Measurements from ENCODE around the gene CAMSAP2.

Gene CAMSAP2

GRCh38 chr1:200849430-200849829 is 110.7 kb downstream of the CAMSAP2 start:
- no peak for DNase-seq

DNA sequence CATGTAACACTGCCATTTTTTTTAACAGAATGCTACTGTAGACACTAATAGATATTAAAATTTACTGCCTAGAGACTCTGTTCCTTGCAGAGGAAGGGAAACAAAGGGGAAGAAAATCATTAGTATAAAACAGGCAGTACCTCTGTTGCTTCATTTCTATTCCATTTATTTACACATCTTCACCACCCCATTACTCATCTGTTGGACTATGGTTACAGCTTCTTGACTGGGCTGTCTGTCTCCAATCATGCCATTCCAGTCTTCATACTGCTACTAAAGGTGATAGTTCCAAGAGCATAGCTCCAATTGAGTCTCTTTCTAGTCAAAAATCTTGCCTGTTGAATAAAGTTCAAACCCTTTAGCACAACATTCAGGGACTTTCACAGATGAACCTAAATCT is 111.9 kb downstream of the CAMSAP2 start:
- DNase-seq, result no peak

- no peak for DNase-seq
Measured at GRCh38 chr1:200856716-200857357, 118.1 kb downstream of the CAMSAP2 start.

DNA sequence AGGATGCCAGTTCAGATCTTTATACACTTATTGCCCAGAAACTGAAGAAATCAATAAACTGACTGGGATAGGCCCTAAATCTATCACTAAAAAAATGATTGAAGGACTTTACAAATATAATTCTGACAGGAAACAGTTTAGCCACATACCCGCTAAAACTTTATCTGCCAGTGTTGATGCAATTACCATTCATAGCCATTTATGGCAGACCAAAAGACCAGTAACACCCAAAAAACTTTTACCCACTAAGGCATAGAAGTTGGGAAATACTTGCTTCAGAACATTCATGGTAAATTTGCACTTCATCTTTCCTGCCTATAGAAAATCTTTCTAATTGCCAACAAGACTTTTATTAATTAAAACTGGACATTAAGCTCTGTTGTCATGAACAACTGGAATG is 119.1 kb downstream of the CAMSAP2 start:
- DNase-seq, result no peak

GRCh38 chr1:200861937-200862647 is 123.4 kb downstream of the CAMSAP2 start:
- DNase-seq, result no peak

GRCh38 chr1:200862713-200863415 is 124.2 kb downstream of the CAMSAP2 start:
- DNase-seq, result no peak

- no peak for DNase-seq
Measured at GRCh38 chr1:200866116-200866515, 127.4 kb downstream of the CAMSAP2 start.

- DNase-seq, result peak; percentile 65 to 72
Measured at GRCh38 chr1:200866521-200866920, 127.8 kb downstream of the CAMSAP2 start.

GRCh38 chr1:200867018-200867811 is 128.5 kb downstream of the CAMSAP2 start:
- no peak for DNase-seq

- DNase-seq, result no peak
Measured at GRCh38 chr1:200869376-200869752, 130.7 kb downstream of the CAMSAP2 start.

GRCh38 chr1:200869753-200870391 is 131.2 kb downstream of the CAMSAP2 start:
- DNase-seq, result peak; percentile 50 to 66

DNA sequence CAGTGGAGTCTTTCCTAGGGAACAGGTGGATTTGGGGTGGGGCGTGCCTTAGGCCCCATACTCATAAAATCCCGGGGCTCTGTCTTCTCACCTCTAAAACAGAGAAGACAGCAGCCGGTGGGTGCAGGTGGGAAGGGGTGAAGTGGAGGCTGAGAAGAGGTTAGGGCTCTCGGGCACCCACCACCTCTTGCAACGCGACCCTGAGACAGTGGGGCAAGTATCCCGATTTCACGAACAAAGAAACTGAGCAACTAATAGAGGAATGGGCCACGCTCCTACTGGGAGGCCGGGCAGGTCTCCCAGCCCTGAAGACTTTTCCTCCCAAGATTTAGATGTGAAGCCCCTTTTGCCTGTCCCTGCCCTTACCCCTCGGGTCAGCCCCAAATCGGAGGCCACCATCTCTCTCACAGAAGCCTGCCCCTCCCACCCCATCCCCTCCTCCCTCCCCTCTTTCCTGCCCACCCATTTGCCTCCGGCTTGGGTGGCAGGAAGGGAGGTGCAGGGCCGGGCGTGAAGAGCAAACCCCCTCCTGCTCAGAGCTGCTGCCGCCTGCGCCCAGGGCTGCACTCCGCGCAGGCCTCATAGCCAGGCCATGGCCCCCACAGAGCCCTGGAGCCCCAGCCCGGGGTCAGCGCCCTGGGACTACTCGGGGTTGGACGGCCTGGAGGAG is 133.9 kb downstream of the CAMSAP2 start, which contains the start of gene GPR25:
Gene GPR25 (plus strand): TSS at position 536 of the 670 bp plus-strand sequence. CDS start 57 bp downstream, at position 593.
- no peak for DNase-seq

DNA sequence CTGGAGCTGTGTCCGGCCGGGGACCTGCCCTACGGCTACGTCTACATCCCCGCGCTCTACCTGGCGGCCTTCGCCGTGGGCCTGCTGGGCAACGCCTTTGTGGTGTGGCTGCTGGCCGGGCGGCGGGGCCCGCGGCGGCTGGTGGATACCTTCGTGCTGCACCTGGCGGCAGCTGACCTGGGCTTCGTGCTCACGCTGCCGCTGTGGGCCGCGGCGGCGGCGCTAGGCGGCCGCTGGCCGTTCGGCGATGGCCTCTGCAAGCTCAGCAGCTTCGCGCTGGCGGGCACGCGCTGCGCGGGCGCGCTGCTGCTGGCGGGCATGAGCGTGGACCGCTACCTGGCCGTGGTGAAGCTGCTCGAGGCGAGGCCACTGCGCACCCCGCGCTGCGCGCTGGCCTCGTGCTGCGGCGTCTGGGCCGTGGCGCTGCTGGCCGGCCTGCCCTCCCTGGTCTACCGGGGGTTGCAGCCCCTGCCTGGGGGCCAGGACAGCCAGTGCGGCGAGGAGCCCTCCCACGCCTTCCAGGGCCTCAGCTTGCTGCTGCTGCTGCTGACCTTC is 134.5 kb downstream of the CAMSAP2 start:
- no peak for DNase-seq

GRCh38 chr1:200873671-200874397 is 135.1 kb downstream of the CAMSAP2 start:
- no peak for DNase-seq

DNA sequence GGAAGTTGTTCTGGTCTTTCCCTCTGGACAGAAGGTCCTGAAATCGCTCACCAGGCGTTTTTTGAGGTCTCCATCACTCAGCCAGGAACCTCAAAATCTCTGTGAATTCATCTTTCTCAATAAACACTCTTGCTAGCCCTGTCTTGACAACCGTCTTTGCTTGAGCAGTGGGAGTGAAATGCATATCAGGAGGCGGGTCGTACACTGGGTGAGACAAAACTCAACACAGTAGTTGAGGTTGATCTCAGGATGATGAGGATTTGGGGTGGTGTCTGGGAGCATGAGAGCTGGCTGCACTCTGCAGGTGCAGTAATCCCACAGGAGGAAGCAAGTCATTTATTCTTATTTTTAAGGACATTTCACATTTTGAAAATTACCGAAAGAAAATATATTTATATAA is 136.0 kb downstream of the CAMSAP2 start:
- DNase-seq, result peak in 1 of 2 experiments; percentile 10

GRCh38 chr1:200875416-200875815 is 136.7 kb downstream of the CAMSAP2 start:
- peak in 1 of 2 experiments; percentile 3 for DNase-seq

- no peak for DNase-seq
Measured at GRCh38 chr1:200877010-200877409, 138.3 kb downstream of the CAMSAP2 start.

DNA sequence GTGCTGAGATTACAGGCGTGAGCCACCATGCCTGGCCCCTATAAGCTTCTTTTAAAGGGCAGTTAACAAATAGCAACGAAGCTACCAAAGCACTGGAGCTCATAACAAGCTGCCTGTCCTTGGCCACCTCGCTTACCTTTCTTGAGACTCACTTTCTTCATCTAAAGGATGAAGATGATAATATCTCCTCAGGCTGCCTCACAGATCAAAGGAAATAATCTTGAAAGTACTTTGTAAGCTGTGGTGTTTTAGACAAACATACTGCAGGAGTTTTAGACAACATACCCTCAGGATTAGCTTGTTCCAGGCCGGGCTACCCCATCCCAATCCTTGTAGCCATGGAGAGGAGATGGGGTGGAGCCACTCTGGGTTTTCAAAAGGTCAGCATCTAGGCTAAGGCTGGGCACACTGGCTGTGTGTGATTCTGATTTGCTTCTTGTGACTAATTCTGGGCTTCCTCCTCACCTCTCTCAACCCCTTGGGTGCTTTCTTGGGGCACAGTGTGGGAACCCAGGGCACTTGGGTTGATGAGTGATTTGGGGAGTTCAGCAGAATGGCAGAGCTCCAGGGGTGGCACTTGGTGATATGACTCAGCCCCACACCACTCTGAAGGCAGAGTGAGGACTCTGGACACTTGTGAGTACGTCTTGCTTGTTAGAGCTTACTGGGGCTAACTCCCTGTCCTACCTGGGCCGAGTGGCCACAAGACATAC is 139.3 kb downstream of the CAMSAP2 start:
- peak; percentile 66 to 78 for DNase-seq

DNA sequence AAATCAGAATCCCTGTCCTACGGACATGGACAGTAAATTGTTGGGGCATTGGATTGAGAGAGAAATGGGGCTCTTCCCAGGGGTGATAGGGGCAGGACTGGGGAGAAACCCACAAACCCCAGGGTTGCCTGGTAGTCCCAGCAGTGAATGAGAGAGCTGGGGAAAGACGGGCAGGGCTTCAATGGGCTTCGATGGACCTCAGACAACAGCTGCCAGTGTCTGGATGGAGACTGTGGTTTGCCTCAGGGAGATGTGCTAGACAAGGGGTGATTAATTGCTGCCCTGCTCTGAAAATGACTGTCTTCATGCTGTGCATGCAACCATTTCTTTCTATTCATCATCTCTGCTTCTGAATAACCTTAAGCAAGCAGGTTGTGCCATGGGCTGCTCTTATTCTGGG is 141.5 kb downstream of the CAMSAP2 start:
- DNase-seq, result peak; percentile 37 to 54

DNA sequence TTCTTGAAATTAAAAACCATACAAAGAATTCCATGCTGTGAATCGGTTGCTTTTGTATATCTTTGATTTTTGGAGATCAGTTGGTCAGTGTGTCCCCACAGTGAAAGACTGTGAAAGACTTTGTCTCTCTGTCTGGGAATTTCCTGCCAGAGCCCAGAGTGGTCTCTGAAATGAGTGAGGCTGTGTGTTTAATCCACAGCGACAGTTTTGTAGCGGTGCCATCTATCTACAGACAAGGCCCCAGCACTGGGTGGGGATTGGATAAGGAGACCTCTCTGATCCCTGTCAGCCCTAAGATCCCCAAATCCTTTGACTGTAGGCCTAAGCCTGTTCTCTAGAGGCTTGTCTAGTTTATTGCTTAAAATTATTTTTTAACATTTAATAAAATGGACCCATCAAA is 144.4 kb downstream of the CAMSAP2 start:
- peak in 1 of 2 experiments; percentile 1 for DNase-seq

Data from activated CD4-positive, alpha-beta T cell treated with anti-CD3 and anti-CD28 coated beads, Interleukin-2, amount 50 U/mL, for 48 hours (primary cell).